Heart left ventricle (tissue), 16 donors: ENCODE results near the gene ACTA2. TPM values are rescaled to one million over a fixed set of nuclear protein-coding genes. Genes with fewer than 3 reads are reported as not detected.
A peak's percentile ranks its signal among the peaks of the same experiment; 100 is the strongest.

Experiments used
- ATAC-seq, 4 donors: fragments of 200-7000 bp; cut with Tn5 transposase; one replicate each; pipeline ENCODE4 v1.9.1; 2020 to 2022; ENCODE audit warnings: moderate library complexity in 4 of 4, mild to moderate bottlenecking in 3 of 4, moderate number of reproducible peaks in 1 of 4
- DNase-seq, 5 donors: peaks; one replicate each; pipeline ENCODE4 v3.0.0-alpha.2; 2020
- H3K27ac ChIP-seq, 12 donors: fragments of 200-600 bp; sonication (generic) in 4 of 12; one replicate each; pipeline versions ENCODE4 v1.5.0 to v1.8.0; 2016 to 2022; ENCODE audit warnings: mild to moderate bottlenecking in 2 of 12
- H3K27me3 ChIP-seq, 9 donors: fragments of 200-600 bp; sonication (generic) in 2 of 9; one replicate each; pipeline versions ENCODE4 v1.5.1 to v1.8.0; 2016 to 2022; ENCODE audit warnings: mild to moderate bottlenecking in 3 of 9
- H3K36me3 ChIP-seq, 9 donors: fragments of 200-600 bp; sonication (generic) in 2 of 9; one replicate each; pipeline versions ENCODE4 v1.5.0 to v1.8.0; 2018 to 2022; ENCODE audit warnings: mild to moderate bottlenecking in 2 of 9
- H3K4me1 ChIP-seq, 12 donors: fragments of 200-600 bp; sonication (generic) in 4 of 12; one replicate each; pipeline versions ENCODE4 v1.5.0 to v1.8.0; 2016 to 2022; ENCODE audit warnings: mild to moderate bottlenecking in 3 of 12
- H3K4me3 ChIP-seq, 12 donors: fragments of 200-600 bp; sonication (generic) in 4 of 12; one replicate each; pipeline versions ENCODE4 v1.5.0 to v1.8.0; 2017 to 2022; ENCODE audit warnings: mild to moderate bottlenecking in 9 of 12, moderate library complexity in 4 of 12
- H3K9me3 ChIP-seq, 12 donors: fragments of 200-600 bp; sonication (generic) in 4 of 12; one replicate each; pipeline versions ENCODE4 v1.5.0 to v1.8.0; 2016 to 2022; ENCODE audit warnings: mild to moderate bottlenecking in 1 of 12
- CTCF ChIP-seq, 12 donors: fragments of 200-600 bp; sonication (generic) in 4 of 12; IDR thresholded peaks; one replicate each; pipeline versions ENCODE4 v1.5.0 to v1.8.0; 2018 to 2022; ENCODE audit warnings: antibody characterized with exemption in 12 of 12, mild to moderate bottlenecking in 5 of 12
- POLR2A ChIP-seq, 2 donors: fragments of 450-650 bp; IDR thresholded peaks; one replicate each; pipeline ENCODE4 v1.6.1; 2017; ENCODE audit warnings: antibody characterized with exemption in 2 of 2, mild to moderate bottlenecking in 2 of 2, moderate library complexity in 2 of 2
- WGBS, 4 donors: extraction: QIAGEN DNeasy Blood & Tissue Kit in 2 of 4; methylation state at CpG; one replicate each; pipeline versions ENCODE4 v1.1.5 to v1.1.7; 2013 to 2018; 5-methylcytosine and 5-hydroxymethylcytosine counted together
- intact Hi-C, 10 donors: fragments of 100-400 bp; cut with DNase I; formaldehyde crosslinking; loops; one replicate each; pipeline versions ENCODE4 v1.11.1 to v1.14.2; 2022
- polyA plus RNA-seq, 2 donors: library from polyadenylated mRNA; stranded (reverse); fragments of 200-250 nt; gene quantifications; one replicate each; pipeline ENCODE4 v1.2.3, GENCODE V29; 2013
- total RNA-seq, 9 donors: library from RNA; depleted of rRNA in 2 of 9; stranded (reverse); fragments of >200 nt in 2 of 9; fragmentation: NEBNext Ultra II Directional in 3 of 9; extraction: Animal tissue kit (Norgen Biotek cat#: 25700) in 3 of 9; gene quantifications; one replicate each; pipeline versions ENCODE4 v1.1.0 to v1.2.4, GENCODE V29; 2016 to 2023
- donor health status: ischemic (EF 13 %, LVEDD 7.1; RV severe dilation, severe dysfunction).
- donor health status: healthy with polysubstance abuse.
- donor health status: DM: no; HTN: yes; CAD: no.
- donor health status: DM: no; HTN: no; CAD: no.
- donor health status: ischemic (EF 25% LVEDD 6.9; RV normal size, moderate dysfunction).
- donor health status: ischemic (EF 25% LVEDD 5.7; RV mildly dilated, moderate dysfunction).
- donor health status: healthy.
- donor health status: DM: yes; HTN: yes; CAD: no.
- donor health status: ischemic (EF 35%, LVEDD 5.7; RV mildly dilated, moderate dysfunction).
- donor health status: nonischemic (EF 11% LVEDD 7.7; RV severe dilation, severe dysfunction).
- donor health status: DM: yes; HTN: yes; CAD: no.
- donor health status: PGD.
- donor health status: ischemic (EF 29% LVEDD 5.4; RV normal size, mild dysfunction).
- donor health status: nonischemic (EF 23%, LVEDD 6.1; RV moderate dilation, normal function).

ACTA2 gene
- total and polyA plus RNA-seq, 11 donors: 70.9 to 244 (median 110) TPM

DNA sequence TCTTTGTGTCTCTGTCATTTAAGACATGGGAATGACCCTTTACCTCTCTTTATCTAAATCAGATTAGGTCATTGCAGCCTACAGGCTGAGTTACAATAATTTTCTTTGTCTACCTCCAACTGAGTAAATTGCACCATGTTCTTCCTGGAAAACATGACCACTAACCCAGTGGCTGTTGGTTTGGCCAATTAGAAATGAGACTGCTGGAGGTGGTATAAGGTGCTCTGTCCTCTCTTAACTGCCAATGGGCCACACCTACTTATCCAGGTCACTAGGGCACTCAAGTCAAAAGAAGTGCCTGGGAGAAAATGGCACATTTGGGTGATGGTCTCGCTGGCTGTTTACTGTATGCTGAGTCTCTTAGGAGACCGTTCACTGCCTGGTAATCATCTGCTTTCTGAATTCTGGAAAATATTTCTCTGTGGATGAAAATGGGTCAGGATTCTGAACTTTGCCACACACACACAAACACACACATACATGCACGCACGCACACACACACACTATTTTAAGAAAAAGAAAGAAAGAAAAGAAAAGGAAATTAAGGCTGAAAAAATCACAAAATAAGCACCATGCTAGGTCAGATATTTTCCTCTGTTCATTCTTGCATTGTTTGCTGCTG lies 56.1 kb downstream of the ACTA2 start:
- intact Hi-C loops: no loop called here

DNA sequence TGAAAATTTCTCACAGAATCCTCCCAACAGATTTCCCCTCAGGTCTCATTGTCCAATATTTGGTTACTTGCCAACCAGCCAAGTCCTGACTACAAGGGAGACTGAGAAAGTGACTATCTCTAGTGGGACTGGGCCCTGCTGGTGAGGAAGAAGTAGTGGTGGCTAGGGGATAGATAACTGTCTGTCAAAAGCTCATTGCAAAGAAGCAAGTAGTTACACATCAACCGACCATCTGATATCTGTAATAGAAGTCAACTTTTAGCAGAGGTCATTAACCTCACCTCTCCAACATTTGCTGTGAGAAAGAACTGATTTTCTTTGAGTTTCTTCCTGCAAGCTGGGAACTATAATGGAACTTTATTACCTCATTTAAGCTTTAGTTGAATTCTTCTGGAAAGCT lies 57.3 kb downstream of the ACTA2 start:
- Histone ChIP-seq H3K36me3 (no peaks in the 10 kb centered on the region), H3K4me3 (no peak overlapping the region), H3K27ac (no peak overlapping the region), H3K27me3 (no peaks in the 10 kb centered on the region), H3K9me3 (no peaks in the 10 kb centered on the region), H3K4me1 (peaks cover 0 to 46% (median 6%) of the 10 kb centered on the region in 12 donors)
- DNase-seq (no peak), ATAC-seq (no peak)
- intact Hi-C loops: no loop called here
- WGBS, 4 donors: 63 to 80% (median 73%) methylated on average over 1 of the region's 1 CpG
- TF ChIP-seq POLR2A (IDR thresholded peaks at IDR 0.05) (no peak), CTCF (IDR thresholded peaks at IDR 0.05) (no peak)

More for the DNA sequence above, 56.1 kb downstream of the ACTA2 start:
- Histone ChIP-seq H3K27me3 (no peaks in the 10 kb centered on the region), H3K9me3 (no peaks in the 10 kb centered on the region), H3K27ac (peak overlapping the region in 9 of 12 donors; percentile 17 to 56 (median 33)), H3K36me3 (no peaks in the 10 kb centered on the region), H3K4me1 (peaks cover 0 to 56% (median 7%) of the 10 kb centered on the region in 12 donors), H3K4me3 (no peak overlapping the region)
- TF ChIP-seq CTCF (IDR thresholded peaks at IDR 0.05) (no peak), POLR2A (IDR thresholded peaks at IDR 0.05) (no peak)
- DNase-seq (no peak), ATAC-seq (peak in 3 of 4 donors; percentile 16 to 38 (median 36))
- WGBS, 4 donors: 74 to 89% (median 80%) methylated on average over 4 of the region's 4 CpGs

- DNase-seq: no peak
- no peaks in the 10 kb centered on the region for H3K27me3 ChIP-seq
- ATAC-seq: peak in 2 of 4 donors; percentile 28 to 56
- H3K36me3 ChIP-seq: no peaks in the 10 kb centered on the region
- H3K9me3 ChIP-seq: no peaks in the 10 kb centered on the region
- TF ChIP-seq POLR2A (IDR thresholded peaks at IDR 0.05) (no peak), CTCF (IDR thresholded peaks at IDR 0.05) (no peak)
- H3K4me1 ChIP-seq: peaks cover 0 to 52% (median 4%) of the 10 kb centered on the region in 12 donors
- peak overlapping the region in 1 of 12 donors; percentile 3 for H3K27ac ChIP-seq
- no peak overlapping the region for H3K4me3 ChIP-seq
- 77 to 86% (median 81%) methylated on average over 3 of the region's 3 CpGs for WGBS, 4 donors
- intact Hi-C loops: no loop called here
Measured at GRCh38 chr10:88893611-88894010, 59.0 kb downstream of the ACTA2 start.

DNA sequence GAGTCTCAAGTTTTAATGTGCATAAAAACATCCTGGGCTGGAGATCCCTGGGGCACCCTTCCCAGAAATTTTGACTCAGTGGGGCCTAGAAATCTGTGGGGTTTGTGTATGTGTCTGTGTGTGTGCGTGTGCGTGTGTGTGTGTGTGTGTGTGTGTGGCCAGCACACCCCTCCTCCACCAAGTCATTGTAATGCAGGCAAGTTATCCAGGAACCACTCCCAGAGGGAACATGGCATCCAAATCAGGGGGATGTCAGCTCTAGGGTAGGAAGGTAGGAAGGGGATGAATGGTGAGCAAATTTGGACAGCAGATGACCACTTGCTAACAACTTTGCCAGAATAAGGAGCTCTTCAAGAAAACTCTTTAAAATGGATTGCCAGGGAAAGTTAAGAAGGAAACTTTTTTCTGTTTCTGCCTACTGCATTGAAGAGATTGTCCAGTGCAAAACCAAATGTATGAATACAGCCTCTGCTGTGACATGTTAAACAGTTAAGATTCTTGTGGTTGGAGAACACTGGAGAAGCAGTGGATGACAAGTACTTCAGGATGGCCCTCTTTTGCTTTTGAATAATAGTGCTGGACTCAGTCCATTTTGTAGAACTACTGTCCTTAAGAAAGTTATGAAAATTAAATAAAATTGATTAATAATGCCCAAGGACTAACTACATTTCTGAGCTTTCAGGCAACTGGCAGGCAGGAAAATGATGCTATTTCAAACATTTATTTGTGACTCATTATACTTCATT lies 60.2 kb downstream of the ACTA2 start:
- Histone ChIP-seq H3K4me3 (no peak overlapping the region), H3K36me3 (no peaks in the 10 kb centered on the region), H3K4me1 (peaks cover 0 to 51% (median 6%) of the 10 kb centered on the region in 12 donors), H3K9me3 (no peaks in the 10 kb centered on the region), H3K27me3 (no peaks in the 10 kb centered on the region), H3K27ac (no peak overlapping the region)
- DNase-seq (no peak), ATAC-seq (no peak)
- TF ChIP-seq POLR2A (IDR thresholded peaks at IDR 0.05) (no peak), CTCF (IDR thresholded peaks at IDR 0.05) (no peak)
- intact Hi-C loops: no loop called here
- 38 to 86% (median 69%) methylated on average over 2 of the region's 2 CpGs for WGBS, 4 donors
